Left renal pelvis (tissue), 4 donors: ENCODE results near the gene SETD2. TPM values are rescaled to one million over a fixed set of nuclear protein-coding genes. Genes with fewer than 3 reads are reported as not detected.
"Not testable (repeated sequence)": the region's sequence is repeated elsewhere in the genome, so short reads cannot be mapped to it uniquely, and the experiment has no call there.

Experiments
- DNase-seq, 4 donors: peaks; one replicate each; pipeline ENCODE4 v3.0.0-alpha.2; 2013; ENCODE audit warnings: low read depth in 4 of 4, low spot score in 3 of 4
- polyA plus RNA-seq, 4 donors: library from polyadenylated mRNA; unstranded; fragments of 120-200 nt; gene quantifications; one replicate each; pipeline ENCODE4 v1.2.1, GENCODE V29; 2013; ENCODE audit not compliant: insufficient read length in 4 of 4

Gene SETD2
- polyA plus RNA-seq, 4 donors, result 62.7 to 73.8 (median 66.8) TPM

DNA sequence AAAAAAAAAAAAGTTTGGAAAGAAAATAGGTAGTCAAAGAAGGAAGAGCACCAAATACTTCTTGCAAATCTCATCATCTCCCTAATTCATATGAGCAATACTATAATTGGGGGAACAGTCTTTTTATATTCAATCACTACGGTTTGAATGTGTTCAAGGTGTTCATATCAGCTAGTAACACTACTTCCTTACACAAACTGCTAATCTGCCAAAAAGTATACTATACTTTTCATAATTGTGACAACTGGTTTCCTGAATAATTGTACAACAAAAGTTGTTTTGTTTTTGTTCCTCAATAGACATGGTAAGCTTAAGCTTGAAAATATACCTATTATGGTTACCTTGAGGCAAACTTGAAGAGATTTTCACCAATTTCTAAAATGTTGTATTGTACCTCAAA is 12.1 kb downstream of the SETD2 start:
- no peak for DNase-seq

- no peak for DNase-seq
Measured at GRCh38 chr3:47149339-47149933, 14.5 kb downstream of the SETD2 start.

DNA sequence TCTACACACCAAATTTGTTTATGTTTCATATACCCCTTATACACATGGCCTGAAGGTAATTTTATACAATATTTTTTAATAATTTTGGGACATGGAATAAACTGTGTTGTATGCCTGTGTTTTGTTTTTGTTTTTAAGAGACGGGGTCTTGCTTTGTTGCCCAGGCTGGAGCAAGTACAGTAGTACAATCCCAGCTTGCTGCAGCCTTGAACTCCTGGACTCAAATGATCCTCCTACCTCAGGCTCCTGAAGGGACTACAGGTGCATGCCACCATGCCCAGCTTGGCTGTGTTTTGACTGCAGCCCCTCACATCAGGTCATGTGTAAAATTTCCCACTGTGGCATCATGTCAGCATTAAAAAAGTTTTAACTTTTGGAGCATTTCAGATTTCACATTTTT is 18.6 kb downstream of the SETD2 start:
- no peak for DNase-seq

GRCh38 chr3:47143068-47143467 is 20.8 kb downstream of the SETD2 start:
- no peak for DNase-seq

GRCh38 chr3:47142536-47142935 is 21.4 kb downstream of the SETD2 start:
- DNase-seq, result not testable (repeated sequence)

- not testable (repeated sequence) for DNase-seq
Measured at GRCh38 chr3:47140973-47141461, 22.9 kb downstream of the SETD2 start.

- DNase-seq, result not testable (repeated sequence)
Measured at GRCh38 chr3:47140553-47140952, 23.4 kb downstream of the SETD2 start.

DNA sequence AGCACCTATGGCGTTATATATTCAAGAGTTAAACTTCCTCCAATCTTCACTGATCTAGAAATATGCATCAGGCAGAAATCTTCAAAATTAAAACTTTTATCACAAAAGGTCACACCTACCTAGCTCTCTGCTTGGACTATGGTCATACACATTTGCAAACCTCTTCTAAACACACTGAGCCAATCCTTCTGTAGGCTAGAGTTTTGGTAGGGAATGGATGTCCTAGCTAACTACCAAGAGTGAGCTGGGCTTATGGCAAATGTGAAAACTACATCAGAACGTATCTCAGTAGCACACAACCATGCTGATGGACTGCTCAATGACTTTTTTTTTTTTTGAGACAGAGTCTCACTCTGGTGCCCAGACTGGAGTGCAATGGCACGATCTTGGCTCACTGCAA is 29.6 kb downstream of the SETD2 start:
- DNase-seq, result no peak

- DNase-seq, result no peak
Measured at GRCh38 chr3:47133641-47134040, 30.3 kb downstream of the SETD2 start.

GRCh38 chr3:47130557-47130956 is 33.4 kb downstream of the SETD2 start:
- no peak for DNase-seq

- DNase-seq, result no peak
Measured at GRCh38 chr3:47128137-47128536, 35.8 kb downstream of the SETD2 start.

DNA sequence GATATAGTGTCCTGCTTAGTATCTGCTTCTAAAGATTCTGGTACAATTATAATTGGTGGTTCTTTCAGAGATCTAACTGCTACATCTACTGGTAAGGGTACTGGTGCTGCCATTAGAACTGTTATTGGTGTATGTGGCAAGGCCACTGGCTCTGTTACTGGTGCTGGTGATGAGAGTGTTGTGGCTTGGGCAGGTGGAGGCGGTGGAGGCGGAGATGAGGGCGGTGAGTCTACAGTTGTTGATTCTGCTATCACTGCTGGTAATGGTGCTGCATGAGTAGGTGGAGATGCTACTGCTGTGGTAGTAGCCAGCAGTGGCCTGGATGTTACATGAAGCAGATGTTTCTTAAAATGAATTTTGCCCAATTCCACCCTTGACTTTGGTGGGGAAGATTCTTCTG is 40.1 kb downstream of the SETD2 start:
- no peak for DNase-seq

DNA sequence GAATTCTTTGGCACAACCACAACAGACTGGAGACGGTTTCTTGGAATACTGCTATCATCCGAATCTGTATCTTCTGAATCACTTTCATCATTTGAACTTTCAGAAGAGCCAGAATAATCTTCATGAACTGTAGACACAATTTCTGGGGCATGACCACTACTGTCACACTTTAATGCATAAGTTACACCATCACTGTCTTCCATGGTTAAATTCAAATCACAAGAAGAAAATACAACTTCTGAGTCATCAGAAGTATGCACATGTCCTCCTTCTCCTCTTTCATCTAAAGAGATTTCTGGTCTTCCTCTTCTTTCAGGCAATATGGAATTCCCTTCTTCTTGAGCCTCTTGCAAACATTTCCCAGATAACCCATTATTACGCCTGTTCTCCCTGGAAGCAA is 42.5 kb downstream of the SETD2 start:
- DNase-seq, result no peak

GRCh38 chr3:47120138-47120537 is 43.8 kb downstream of the SETD2 start:
- no peak for DNase-seq

DNA sequence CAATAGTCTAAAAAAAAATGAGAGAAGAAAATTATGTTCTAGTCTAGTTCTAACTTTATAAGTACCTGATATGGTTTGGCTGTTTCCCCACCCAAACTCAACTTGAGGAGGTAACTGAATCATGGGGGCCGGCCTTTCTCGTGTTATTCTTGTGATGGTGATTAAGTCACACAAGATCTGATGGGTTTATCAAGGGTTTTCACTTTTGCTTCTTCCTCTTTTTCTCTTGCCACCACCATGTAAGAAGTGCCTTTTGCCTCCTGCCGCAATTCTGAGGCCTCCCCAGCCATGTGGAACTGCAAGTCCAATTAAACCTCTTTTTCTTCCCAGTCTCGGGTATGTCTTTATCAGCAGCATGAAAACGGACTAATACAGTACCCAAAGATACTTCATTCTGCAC is 44.5 kb downstream of the SETD2 start:
- not testable (repeated sequence) for DNase-seq

DNA sequence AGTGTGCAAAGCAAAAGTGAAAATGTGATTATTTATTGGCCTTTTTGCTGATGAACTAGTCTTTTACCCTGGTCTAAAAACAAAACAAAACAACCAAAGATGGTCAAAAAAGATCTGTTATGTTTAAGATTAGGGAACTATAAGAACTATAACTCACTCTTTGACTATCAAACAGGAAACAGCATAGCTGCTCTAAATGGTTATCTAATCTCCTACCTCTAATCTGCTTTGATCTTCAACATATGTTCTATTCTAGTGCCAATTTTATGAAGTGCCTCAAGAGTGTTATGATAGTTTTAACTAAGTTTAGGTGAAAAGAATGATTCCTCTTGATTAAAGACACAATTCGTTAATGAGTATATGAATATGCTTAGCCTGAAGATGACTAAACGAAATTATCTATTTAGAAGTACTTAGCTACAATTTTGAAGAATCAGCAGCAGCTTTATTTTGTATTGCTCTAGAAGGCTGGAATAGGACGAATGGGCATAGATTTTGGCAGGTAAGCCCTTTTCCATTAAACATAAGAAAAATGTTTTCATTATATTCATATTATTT is 46.0 kb downstream of the SETD2 start:
- DNase-seq, result no peak

DNA sequence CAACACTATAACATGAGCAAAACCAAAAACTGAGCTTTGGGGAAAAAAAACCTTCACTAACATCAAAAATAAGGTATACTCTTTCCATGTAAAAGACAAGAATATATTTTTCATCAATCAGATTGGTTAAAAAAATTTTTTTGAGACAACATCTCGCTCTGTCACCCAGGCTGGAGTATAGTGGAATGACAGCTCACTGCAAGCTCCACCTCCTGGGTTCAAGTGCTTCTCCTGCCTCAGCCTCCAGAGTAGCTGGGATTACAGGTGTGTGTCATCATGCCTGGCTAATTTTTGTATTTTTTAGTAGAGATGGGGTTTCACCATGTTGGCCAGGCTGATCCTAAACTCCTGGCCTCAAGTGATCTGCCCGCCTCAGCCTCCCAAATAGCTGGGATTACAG is 48.4 kb downstream of the SETD2 start:
- DNase-seq, result not testable (repeated sequence)

- DNase-seq, result no peak
Measured at GRCh38 chr3:47113669-47114365, 50.1 kb downstream of the SETD2 start.

DNA sequence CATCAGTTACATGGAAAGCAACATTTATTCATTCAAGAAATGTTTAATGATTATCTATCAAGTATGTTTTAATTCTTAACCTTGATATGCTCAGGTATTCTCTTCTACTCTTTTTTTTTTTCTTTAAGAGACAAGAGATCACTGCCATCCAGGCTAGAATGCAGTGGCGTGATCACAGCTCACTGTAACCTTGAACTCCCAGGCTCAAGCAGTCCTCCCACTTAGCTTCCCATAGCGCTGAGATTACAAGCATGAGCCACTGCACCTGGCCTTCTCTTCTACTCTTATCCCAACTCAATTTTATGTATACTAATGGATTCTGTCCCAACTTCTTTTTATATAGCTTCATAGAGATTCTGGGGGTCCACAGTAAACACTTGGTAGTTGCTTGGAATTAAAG is 50.9 kb downstream of the SETD2 start:
- no peak for DNase-seq

DNA sequence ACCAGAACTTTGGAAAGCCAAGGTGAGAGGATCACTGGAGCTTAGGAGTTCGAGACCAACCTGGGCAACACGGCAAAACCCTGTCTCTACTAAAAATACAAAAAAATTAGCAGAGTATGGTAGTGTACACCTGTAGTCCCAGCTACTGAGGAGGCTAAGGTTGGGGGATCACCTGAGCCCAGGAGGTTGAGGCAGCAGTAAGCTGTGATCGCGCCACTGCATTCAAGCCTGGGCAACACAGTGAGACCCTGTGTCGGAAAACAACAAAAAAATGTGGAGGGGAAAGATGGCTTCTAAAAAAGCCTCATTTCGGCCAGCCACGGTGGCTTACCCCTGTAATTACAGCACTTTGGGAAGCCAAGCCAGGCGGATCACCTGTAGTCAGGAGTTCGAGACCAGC is 54.5 kb downstream of the SETD2 start:
- no peak for DNase-seq

GRCh38 chr3:47108546-47108945 is 55.4 kb downstream of the SETD2 start:
- DNase-seq, result no peak

GRCh38 chr3:47104259-47104658 is 59.7 kb downstream of the SETD2 start:
- DNase-seq, result no peak
